Caco-2 (cell line): ENCODE data around the gene LIPC. TPM values are rescaled to one million over a fixed set of nuclear protein-coding genes. Genes with fewer than 3 reads are reported as not detected.

Experiments
- BruUV-seq: library from RNA; stranded (reverse); fragments of 400-500 nt; replicated peaks from 2 replicates; lab custom pipeline; 2021; lab: Mats Ljungman, UMichigan
- CTCF ChIA-PET: fragments of 300-600 bp; sonication (Branson Sonifier 250); formaldehyde crosslinking; loops from one replicate; lab custom pipeline; 2022; ENCODE audit warnings: antibody characterized with exemption; lab: Charles Lee
- POLR2A ChIA-PET: fragments of 300-600 bp; sonication (Branson Sonifier 250); formaldehyde crosslinking; loops from one replicate; lab custom pipeline; 2022; ENCODE audit warnings: antibody characterized with exemption; lab: Charles Lee
- DNase-seq, 2 experiments: peaks; one replicate each; pipeline versions ENCODE4 v3.0.0 to v3.0.0-alpha.2; 2020 to 2022
- H3K27me3 ChIP-seq: replicated peaks from 2 replicates; pipeline ENCODE4 v1.6.0; 2011; ENCODE audit warnings: low read length; ENCODE audit not compliant: control insufficient read depth, insufficient read depth
- H3K36me3 ChIP-seq: 2 replicates; pipeline ENCODE4 v1.5.1; 2011; ENCODE audit warnings: low read length; ENCODE audit not compliant: control insufficient read depth, insufficient read depth
- H3K4me1 ChIP-seq: fragments of 250-450 bp; sonication (Bioruptor Pico); 2 replicates; pipeline ENCODE4 v1.5.1; 2020; ENCODE audit warnings: mild to moderate bottlenecking
- H3K4me3 ChIP-seq: 2 replicates; pipeline ENCODE4 v1.5.1; 2011; ENCODE audit warnings: low read depth, mild to moderate bottlenecking, control low read depth, low read length
- H3K9me3 ChIP-seq: fragments of 250-450 bp; sonication (Bioruptor Pico); 2 replicates; pipeline ENCODE4 v1.5.1; 2020; ENCODE audit warnings: mild to moderate bottlenecking, moderate library complexity
- H3K27ac Mint-ChIP-seq: one replicate; pipeline ENCODE4 v1.8.0; 2022; ENCODE audit warnings: mixed read lengths; ENCODE audit not compliant: unreplicated experiment
- H3K27me3 Mint-ChIP-seq: one replicate; pipeline ENCODE4 v1.8.0; 2022; ENCODE audit warnings: mixed read lengths; ENCODE audit not compliant: insufficient read depth, unreplicated experiment
- H3K36me3 Mint-ChIP-seq: one replicate; pipeline ENCODE4 v1.8.0; 2022; ENCODE audit warnings: mild to moderate bottlenecking, mixed read lengths; ENCODE audit not compliant: insufficient read depth, unreplicated experiment
- H3K4me1 Mint-ChIP-seq: one replicate; pipeline ENCODE4 v1.8.0; 2022; ENCODE audit warnings: low read depth, mixed read lengths; ENCODE audit not compliant: unreplicated experiment
- H3K4me3 Mint-ChIP-seq: one replicate; pipeline ENCODE4 v1.8.0; 2022; ENCODE audit warnings: mild to moderate bottlenecking, moderate library complexity, mixed read lengths; ENCODE audit not compliant: unreplicated experiment
- H3K9me3 Mint-ChIP-seq: one replicate; pipeline ENCODE4 v1.8.0; 2022; ENCODE audit warnings: mixed read lengths; ENCODE audit not compliant: unreplicated experiment
- intact Hi-C: fragments of 100-400 bp; cut with micrococcal nuclease; formaldehyde crosslinking; loops from one replicate; pipeline ENCODE4 v1.10.0; 2022; ENCODE audit not compliant: unreplicated experiment
- total RNA-seq: library from RNA; stranded (reverse); gene quantifications from 2 replicates; pipeline ENCODE4 v1.2.3, GENCODE V29; 2022
- TF ChIP-seq, protein P1 (sequence below), 2 experiments: fragments of 200-600 bp in 1 of 2; IDR thresholded peaks; 1 replicate in 1 of 2; 2 replicates in 1 of 2; pipeline versions ENCODE4 v1.5.1 to v1.8.0; 2011 to 2022; ENCODE audit warnings: antibody characterized with exemption in 1 of 2, control low read depth in 1 of 2, inconsistent platforms in 1 of 2, low read depth in 1 of 2, low read length in 1 of 2, mild to moderate bottlenecking in 1 of 2, moderate library complexity in 1 of 2; ENCODE audit not compliant: insufficient read depth in 1 of 2, severe bottlenecking in 1 of 2, unreplicated experiment in 1 of 2

LIPC gene
- total RNA-seq, 1 experiment from 2014 or later: 17.6 TPM

DNA sequence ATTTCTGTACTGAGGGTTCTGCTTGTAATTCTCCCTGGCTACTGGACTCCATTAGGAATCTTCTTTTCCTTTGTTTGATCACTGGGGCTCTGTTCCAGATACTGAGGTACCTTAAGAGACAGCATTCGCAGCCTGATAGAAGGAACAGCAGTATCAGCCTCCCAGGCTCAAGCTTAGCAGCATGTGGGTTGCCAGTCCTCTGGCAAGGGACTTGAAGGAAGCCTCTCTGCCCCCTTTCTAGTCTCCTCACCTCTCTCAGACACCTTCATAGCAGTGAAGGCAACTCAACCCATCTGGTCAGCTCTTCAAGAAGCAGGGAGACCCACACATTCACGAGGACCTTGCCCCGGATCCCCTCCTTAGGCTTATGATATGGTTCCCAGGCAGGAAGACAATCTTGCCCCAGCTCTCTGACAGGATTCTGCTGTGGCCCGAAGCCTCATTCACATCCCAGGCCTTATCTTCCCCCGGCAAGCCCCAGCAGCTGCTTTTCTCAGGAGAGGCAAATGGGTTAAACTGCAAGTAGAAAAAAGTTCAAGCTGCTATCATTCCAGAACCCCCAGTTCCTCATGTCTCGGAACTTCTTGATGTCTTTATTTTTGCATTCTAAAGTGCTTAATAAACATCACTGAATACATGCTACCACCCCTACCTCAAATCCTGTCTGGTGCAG lies 153.1 kb downstream of the LIPC start:
- H3K4me3 ChIP-seq: no peak overlapping the region
- no peak overlapping the region for H3K27ac Mint-ChIP-seq
- POLR2A ChIA-PET: no interaction called here
- peaks cover 31% of the 10 kb centered on the region for H3K9me3 Mint-ChIP-seq
- H3K4me3 Mint-ChIP-seq: no peak overlapping the region
- BruUV-seq: no TSS peak
- no peaks in the 10 kb centered on the region for H3K27me3 ChIP-seq
- peaks cover 7% of the 10 kb centered on the region; the same call in 1 of the 2 replicates for H3K9me3 ChIP-seq
- DNase-seq: no peak
- H3K36me3 ChIP-seq: no peaks in the 10 kb centered on the region
- H3K36me3 Mint-ChIP-seq: peaks cover 4% of the 10 kb centered on the region
- H3K27me3 Mint-ChIP-seq: no peaks in the 10 kb centered on the region
- peaks cover 10% of the 10 kb centered on the region for H3K4me1 Mint-ChIP-seq
- H3K4me1 ChIP-seq: peaks cover 25% of the 10 kb centered on the region
- intact Hi-C loops: loop anchor here (5.0 kb wide), 1 partner anchor 313 kb away; no protein-coding TSS in a partner anchor
- CTCF ChIA-PET: no interaction called here
- TF ChIP-seq, protein P1, sequence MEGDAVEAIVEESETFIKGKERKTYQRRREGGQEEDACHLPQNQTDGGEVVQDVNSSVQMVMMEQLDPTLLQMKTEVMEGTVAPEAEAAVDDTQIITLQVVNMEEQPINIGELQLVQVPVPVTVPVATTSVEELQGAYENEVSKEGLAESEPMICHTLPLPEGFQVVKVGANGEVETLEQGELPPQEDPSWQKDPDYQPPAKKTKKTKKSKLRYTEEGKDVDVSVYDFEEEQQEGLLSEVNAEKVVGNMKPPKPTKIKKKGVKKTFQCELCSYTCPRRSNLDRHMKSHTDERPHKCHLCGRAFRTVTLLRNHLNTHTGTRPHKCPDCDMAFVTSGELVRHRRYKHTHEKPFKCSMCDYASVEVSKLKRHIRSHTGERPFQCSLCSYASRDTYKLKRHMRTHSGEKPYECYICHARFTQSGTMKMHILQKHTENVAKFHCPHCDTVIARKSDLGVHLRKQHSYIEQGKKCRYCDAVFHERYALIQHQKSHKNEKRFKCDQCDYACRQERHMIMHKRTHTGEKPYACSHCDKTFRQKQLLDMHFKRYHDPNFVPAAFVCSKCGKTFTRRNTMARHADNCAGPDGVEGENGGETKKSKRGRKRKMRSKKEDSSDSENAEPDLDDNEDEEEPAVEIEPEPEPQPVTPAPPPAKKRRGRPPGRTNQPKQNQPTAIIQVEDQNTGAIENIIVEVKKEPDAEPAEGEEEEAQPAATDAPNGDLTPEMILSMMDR (IDR thresholded peaks at IDR 0.05; ENCODE audit: insufficient read depth in 1 of 2, low read depth in 1 of 2, low read length in 1 of 2, severe bottlenecking in 1 of 2, unreplicated experiment in 1 of 2): no peak

DNA sequence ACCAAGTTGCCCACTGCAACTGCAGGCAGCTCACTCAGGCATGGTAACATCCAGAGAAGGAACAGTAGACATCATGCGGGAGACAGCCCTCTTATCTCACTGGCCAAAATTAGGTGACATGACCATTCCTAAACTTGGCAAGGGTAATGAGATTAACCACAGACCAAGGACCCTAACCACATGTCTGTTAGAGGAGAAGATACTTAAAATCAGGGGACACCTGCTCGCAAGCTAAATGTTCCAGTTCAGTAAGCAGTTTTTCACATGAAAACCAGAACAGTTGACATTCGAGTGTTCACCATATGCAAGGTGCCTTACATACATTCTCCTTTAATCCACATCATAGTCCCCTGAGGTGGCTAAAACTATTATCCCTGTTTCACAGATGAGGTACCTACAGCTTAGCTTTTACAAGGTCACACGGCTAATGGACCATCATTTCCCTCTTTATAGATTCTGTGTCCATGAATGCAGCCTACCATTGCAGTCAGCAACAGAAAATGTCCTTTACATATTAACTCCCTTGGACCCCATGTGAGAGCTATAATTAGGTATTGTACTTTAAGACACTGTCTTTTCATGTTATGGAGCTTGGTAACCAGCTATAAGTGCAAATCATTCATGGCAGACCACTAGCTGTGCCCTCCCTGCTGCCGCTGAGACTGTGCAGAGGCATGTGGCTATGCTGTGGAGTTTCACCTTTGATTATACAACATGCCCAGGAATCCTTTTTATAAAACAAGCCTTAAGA lies 154.1 kb downstream of the LIPC start:
- no peaks in the 10 kb centered on the region for H3K27me3 ChIP-seq
- H3K4me1 Mint-ChIP-seq: peaks cover 19% of the 10 kb centered on the region
- H3K4me3 ChIP-seq: no peak overlapping the region
- H3K9me3 ChIP-seq: peaks cover 7% of the 10 kb centered on the region; the same call in 1 of the 2 replicates
- H3K36me3 ChIP-seq: no peaks in the 10 kb centered on the region
- POLR2A ChIA-PET: no interaction called here
- H3K27ac Mint-ChIP-seq: no peak overlapping the region
- peaks cover 34% of the 10 kb centered on the region for H3K4me1 ChIP-seq
- no peak for DNase-seq
- no peak overlapping the region for H3K4me3 Mint-ChIP-seq
- peaks cover 4% of the 10 kb centered on the region for H3K36me3 Mint-ChIP-seq
- TF ChIP-seq, protein P1 (IDR thresholded peaks at IDR 0.05; ENCODE audit: insufficient read depth in 1 of 2, low read depth in 1 of 2, low read length in 1 of 2, severe bottlenecking in 1 of 2, unreplicated experiment in 1 of 2): no peak
- CTCF ChIA-PET: no interaction called here
- H3K27me3 Mint-ChIP-seq: no peaks in the 10 kb centered on the region
- intact Hi-C loops: loop anchor here (5.0 kb wide), 1 partner anchor 314 kb away; no protein-coding TSS in a partner anchor
- no TSS peak for BruUV-seq
- peaks cover 31% of the 10 kb centered on the region for H3K9me3 Mint-ChIP-seq

DNA sequence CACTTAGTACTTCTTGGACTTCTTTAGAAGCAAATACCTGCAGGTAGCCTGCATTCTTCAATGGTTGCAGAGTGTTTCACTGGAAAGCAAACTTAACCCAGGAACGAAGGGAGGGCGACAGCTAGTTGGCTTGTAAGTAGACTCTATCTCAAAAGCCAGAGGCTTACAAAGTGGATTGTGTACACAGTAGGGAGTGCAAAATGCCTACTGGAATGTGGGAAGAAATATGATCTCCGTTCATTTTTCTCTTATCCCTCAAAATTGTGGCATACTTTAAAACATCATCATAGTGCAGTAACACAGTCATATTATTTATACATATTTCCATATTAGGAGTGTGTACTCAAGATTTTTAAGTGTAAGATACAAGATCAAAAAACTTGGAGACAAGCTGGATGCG lies 155.7 kb downstream of the LIPC start:
- H3K27me3 Mint-ChIP-seq: no peaks in the 10 kb centered on the region
- H3K4me1 Mint-ChIP-seq: peaks cover 30% of the 10 kb centered on the region
- no peak overlapping the region for H3K27ac Mint-ChIP-seq
- H3K4me3 Mint-ChIP-seq: no peak overlapping the region
- TF ChIP-seq, protein P1 (IDR thresholded peaks at IDR 0.05; ENCODE audit: insufficient read depth in 1 of 2, low read depth in 1 of 2, low read length in 1 of 2, severe bottlenecking in 1 of 2, unreplicated experiment in 1 of 2): no peak
- no peaks in the 10 kb centered on the region for H3K27me3 ChIP-seq
- ChIA-PET POLR2A (no interaction called here), CTCF (no interaction called here)
- intact Hi-C loops: loop anchor here (5.0 kb wide), 1 partner anchor 315 kb away; no protein-coding TSS in a partner anchor
- H3K4me3 ChIP-seq: no peak overlapping the region
- no peaks in the 10 kb centered on the region for H3K36me3 ChIP-seq
- H3K36me3 Mint-ChIP-seq: peaks cover 4% of the 10 kb centered on the region
- peaks cover 7% of the 10 kb centered on the region; the same call in 1 of the 2 replicates for H3K9me3 ChIP-seq
- no peak for DNase-seq
- no TSS peak for BruUV-seq
- peaks cover 21% of the 10 kb centered on the region for H3K9me3 Mint-ChIP-seq
- H3K4me1 ChIP-seq: peaks cover 50% of the 10 kb centered on the region
